Omental fat pad (tissue), 4 donors: ENCODE results near the gene ADK. TPM values are rescaled to one million over a fixed set of nuclear protein-coding genes. Genes with fewer than 3 reads are reported as not detected.

Experiments
- ATAC-seq: fragments of 150-250 bp; one replicate; pipeline ENCODE4 v1.9.1; 2016; ENCODE audit warnings: mild to moderate bottlenecking, moderate library complexity; ENCODE audit not compliant: low FRiP score
- DNase-seq: peaks from one replicate; pipeline ENCODE4 v3.0.0-alpha.2; 2019; ENCODE audit warnings: low spot score
- CTCF ChIP-seq, 3 donors: fragments of 450-650 bp; IDR thresholded peaks; one replicate each; pipeline ENCODE4 v1.5.1; 2016 to 2017; ENCODE audit warnings: antibody characterized with exemption in 3 of 3, mild to moderate bottlenecking in 3 of 3, moderate library complexity in 2 of 3
- total RNA-seq, 4 donors: library from RNA; depleted of rRNA; stranded (reverse); fragments of >200 nt; gene quantifications; one replicate each; pipeline ENCODE4 v1.1.0, GENCODE V29; 2016

ADK gene
- total RNA-seq, 4 donors from 2014 or later: 19.4 to 23.3 (median 22.0) TPM

GRCh38 chr10:74383642-74384041 lies 232.6 kb downstream of the ADK start:
- ATAC-seq (no peak), DNase-seq (no peak)
- TF ChIP-seq CTCF (IDR thresholded peaks at IDR 0.05): no peak

GRCh38 chr10:74384615-74385183 lies 233.7 kb downstream of the ADK start:
- TF ChIP-seq CTCF (IDR thresholded peaks at IDR 0.05): no peak
- DNase-seq: no peak
- no peak for ATAC-seq

- ATAC-seq (no peak), DNase-seq (no peak)
- no peak for TF ChIP-seq CTCF (IDR thresholded peaks at IDR 0.05)
Measured at GRCh38 chr10:74388801-74389200, 237.8 kb downstream of the ADK start.

GRCh38 chr10:74391786-74392185 lies 240.8 kb downstream of the ADK start:
- TF ChIP-seq CTCF (IDR thresholded peaks at IDR 0.05): no peak
- no peak for ATAC-seq

GRCh38 chr10:74394416-74394969 lies 243.5 kb downstream of the ADK start:
- ATAC-seq: no peak
- no peak for DNase-seq
- TF ChIP-seq CTCF (IDR thresholded peaks at IDR 0.05): no peak

More at GRCh38 chr10:74391786-74392185, 240.8 kb downstream of the ADK start:
- DNase-seq: no peak

- no peak for TF ChIP-seq CTCF (IDR thresholded peaks at IDR 0.05)
- ATAC-seq: no peak
- no peak for DNase-seq
Measured at GRCh38 chr10:74400186-74400585, 249.2 kb downstream of the ADK start.

GRCh38 chr10:74406006-74406405 lies 255.0 kb downstream of the ADK start:
- TF ChIP-seq CTCF (IDR thresholded peaks at IDR 0.05): no peak
- DNase-seq (no peak), ATAC-seq (no peak)
